Measurements from ENCODE around the gene ARID4A.
A peak's percentile ranks its signal among the peaks of the same experiment; 100 is the strongest.
"Not testable (repeated sequence)": the region's sequence is repeated elsewhere in the genome, so short reads cannot be mapped to it uniquely, and the experiment has no call there.

ARID4A gene

DNA sequence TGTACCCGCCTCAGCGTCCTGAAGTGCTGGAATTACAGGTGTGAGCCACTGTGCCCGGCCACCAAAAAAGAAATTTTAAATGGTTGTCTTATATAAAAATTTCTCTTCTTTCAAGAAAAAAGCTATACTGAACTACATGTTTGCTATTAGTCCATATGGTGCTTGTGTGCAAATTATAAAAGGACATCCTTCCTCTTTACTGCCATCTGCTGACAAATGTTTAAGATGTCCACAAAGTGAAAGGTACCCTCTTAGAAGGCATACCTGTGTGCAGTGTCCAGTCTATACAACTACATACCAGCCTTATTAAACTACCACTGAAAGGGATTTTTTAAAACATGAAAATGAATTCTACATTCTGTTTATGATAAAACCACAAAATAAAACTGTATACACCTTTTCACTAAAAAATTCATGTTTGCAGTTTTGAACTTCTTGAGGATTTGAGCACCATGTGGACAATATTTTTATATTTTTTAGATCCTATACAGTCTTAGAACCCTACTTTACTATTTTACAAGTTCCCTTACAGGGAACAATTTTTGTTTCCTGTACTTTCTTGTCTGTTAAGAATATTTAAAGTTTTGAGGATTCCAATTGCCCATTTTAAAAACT lies 64.5 kb downstream of the ARID4A start:
- no peak for DNase-seq

DNA sequence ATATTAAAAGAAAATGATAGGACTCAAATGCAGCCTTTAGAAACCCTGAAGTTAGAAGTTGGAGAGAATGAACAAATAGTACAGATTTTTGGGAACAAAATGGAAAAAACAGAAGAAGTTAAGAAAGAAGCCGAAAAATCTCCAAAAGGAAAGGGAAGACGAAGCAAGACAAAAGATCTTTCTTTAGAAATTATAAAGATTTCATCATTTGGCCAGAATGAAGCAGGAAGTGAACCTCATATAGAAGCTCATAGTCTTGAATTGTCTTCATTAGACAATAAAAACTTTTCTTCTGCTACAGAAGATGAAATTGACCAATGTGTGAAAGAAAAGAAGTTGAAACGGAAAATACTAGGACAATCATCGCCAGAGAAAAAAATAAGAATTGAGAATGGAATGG lies 66.0 kb downstream of the ARID4A start:
- no peak for DNase-seq

DNA sequence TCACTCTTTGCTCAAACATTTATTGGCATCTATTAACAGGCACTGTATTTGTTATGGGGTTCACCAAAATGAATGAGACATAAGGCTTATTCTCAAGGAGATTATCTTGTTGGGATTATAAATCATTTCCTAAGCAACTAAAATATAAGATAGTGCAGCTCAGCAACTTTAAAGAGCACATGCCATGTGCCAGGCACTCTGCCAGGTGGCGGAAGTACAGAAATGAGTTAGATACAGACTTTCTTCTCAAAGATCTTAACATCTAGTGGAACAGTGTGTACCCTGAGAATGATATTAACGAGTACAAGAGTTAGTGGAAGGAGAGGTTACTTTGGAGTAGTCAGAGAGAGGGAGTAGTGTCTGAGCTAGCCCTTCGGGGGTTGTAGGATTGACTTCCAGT lies 68.9 kb downstream of the ARID4A start:
- no peak for DNase-seq

DNA sequence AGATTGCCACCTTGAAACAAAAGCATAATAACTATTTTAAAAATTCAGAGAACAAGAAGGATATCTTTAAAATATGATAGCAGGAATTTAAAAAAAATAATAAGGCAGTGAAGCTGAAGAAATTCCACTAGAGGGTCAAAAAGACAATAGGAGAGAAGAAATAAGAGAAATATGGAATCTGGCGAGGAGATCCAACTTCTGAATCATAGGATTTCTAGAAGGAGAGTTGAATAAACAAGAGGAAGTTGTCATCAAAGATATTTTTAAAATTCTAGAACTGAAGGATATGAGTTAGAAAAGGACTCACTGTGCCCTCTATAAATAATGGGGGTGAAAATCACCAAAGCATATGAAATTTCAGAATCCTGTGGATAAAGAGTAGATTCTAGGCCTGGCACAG lies 70.6 kb downstream of the ARID4A start:
- DNase-seq = no peak

- no peak for DNase-seq
Observed at GRCh38 chr14:58376791-58377190, 78.4 kb downstream of the ARID4A start.

DNA sequence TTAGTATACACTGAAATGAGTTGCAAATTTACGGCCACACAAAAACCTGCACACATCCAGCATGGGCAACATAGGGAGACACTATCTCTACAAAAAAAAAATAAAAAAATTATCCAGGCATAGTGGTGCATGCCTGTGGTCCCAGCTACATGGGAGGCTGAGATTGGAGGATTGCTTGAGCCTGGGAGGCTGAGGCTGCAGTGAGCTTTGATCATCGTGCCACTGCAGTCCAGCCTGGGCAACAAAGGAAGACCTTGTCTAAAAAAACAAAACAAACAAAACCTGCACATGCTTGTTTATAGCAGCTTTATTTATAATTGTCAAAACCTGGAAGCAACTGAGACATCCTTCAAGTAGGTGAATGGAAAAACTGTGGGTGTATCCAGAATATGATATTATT lies 92.5 kb downstream of the ARID4A start:
- no peak for DNase-seq

- no peak for DNase-seq
Observed at GRCh38 chr14:58395562-58395811, 97.1 kb downstream of the ARID4A start.

GRCh38 chr14:58395812-58396788 lies 97.7 kb downstream of the ARID4A start, which contains the start of gene TOMM20L:
TSS of gene TOMM20L (plus strand) at chr14:58395930. CDS start at chr14:58395958, 28 bp downstream.
- DNase-seq = peak; percentile 63

GRCh38 chr14:58397156-58397555 lies 98.8 kb downstream of the ARID4A start:
- DNase-seq = no peak

DNA sequence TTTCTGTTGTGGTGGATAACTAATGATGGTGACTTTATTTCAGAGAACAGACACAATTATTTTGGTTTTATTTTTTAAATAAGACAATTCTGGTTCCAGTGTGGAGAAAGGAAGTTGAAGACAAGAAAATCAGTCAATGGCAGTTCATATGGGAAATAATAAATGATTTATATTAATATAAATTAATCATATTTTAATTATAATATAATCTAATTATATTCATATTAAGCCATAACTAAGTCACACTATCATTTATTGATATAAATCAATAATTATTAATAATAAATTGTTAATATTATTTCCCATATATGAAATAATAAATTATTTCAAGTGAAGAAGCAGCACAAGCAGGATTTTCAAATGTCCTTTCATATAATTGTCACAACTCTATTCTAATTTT lies 100.1 kb downstream of the ARID4A start:
- no peak for DNase-seq

DNA sequence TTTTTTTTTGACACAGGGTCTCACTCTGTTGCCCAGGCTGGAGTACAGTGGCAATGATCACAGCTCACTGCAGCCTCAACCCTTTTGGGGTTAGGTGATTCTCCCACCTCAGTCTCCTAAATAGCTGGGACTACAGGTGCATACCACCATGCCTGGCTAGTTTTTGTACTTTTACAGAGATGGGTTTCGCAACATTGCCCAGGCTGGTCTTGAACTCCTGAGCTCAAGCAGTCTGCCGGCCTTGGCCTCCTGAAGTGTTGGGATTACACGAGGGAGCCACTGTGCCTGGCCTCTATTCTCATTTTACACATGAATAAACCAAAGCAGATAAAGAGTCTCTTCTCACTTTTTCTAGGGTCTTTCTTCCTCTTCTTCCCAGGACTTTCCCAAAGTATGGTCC lies 100.5 kb downstream of the ARID4A start:
- DNase-seq = no peak

- no peak for DNase-seq
Observed at GRCh38 chr14:58401587-58401986, 103.2 kb downstream of the ARID4A start.

GRCh38 chr14:58408681-58409215 lies 110.4 kb downstream of the ARID4A start:
- no peak for DNase-seq

- no peak for DNase-seq
Observed at GRCh38 chr14:58414845-58415244, 116.5 kb downstream of the ARID4A start.

GRCh38 chr14:58415636-58416547 lies 117.5 kb downstream of the ARID4A start:
- no peak for DNase-seq

- DNase-seq = not testable (repeated sequence)
Observed at GRCh38 chr14:58416934-58417333, 118.6 kb downstream of the ARID4A start.
